Muscle of arm (tissue), 12 donors: Measurements from ENCODE around the gene ANKRD12. TPM values are rescaled to one million over a fixed set of nuclear protein-coding genes. Genes with fewer than 3 reads are reported as not detected.
"Not testable (repeated sequence)": the region's sequence is repeated elsewhere in the genome, so short reads cannot be mapped to it uniquely, and the experiment has no call there.

Source experiments
- DNase-seq: peaks from one replicate; pipeline ENCODE4 v3.0.0-alpha.2; 2013
- polyA plus RNA-seq, 12 donors: library from polyadenylated mRNA; unstranded; fragments of 120-200 nt; gene quantifications; one replicate each; pipeline ENCODE4 v1.2.1, GENCODE V29; 2013; ENCODE audit not compliant: insufficient read length in 12 of 12

The ANKRD12 gene
- polyA plus RNA-seq, 12 donors = 19.8 to 45.8 (median 22.1) TPM; not detected in 1

DNA sequence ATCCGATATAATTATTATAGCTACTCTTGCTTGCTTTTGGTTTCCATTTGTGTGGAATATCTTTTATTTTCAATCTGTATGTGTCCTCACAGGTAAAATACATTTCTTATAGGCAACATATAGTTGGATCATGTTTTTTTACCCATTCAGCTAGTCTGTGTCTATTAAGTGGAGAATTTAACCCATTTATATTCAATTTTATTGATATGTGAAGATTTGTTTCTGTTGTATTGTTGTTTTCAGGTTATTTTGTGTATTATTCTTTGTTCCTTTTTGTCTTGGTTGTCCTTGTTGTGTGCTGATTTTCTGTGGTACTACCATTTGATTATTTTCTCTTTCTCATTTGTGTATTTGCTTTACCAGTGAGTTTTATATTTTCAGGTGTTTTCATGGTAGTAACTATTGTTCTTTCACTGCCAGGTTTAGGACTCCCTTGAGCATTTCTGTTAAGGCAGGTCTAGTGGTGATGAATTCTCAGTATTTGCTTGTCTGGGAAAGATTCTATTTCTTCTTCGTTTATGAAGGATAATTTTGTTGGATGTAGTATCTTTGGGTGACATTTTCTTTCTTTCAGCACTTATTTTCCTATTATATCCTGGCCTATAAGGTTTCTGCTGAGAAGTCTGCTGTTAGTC is 95.4 kb downstream of the ANKRD12 start:
- no peak for DNase-seq

GRCh38 chr18:9232977-9233376 is 96.4 kb downstream of the ANKRD12 start:
- DNase-seq = no peak

DNA sequence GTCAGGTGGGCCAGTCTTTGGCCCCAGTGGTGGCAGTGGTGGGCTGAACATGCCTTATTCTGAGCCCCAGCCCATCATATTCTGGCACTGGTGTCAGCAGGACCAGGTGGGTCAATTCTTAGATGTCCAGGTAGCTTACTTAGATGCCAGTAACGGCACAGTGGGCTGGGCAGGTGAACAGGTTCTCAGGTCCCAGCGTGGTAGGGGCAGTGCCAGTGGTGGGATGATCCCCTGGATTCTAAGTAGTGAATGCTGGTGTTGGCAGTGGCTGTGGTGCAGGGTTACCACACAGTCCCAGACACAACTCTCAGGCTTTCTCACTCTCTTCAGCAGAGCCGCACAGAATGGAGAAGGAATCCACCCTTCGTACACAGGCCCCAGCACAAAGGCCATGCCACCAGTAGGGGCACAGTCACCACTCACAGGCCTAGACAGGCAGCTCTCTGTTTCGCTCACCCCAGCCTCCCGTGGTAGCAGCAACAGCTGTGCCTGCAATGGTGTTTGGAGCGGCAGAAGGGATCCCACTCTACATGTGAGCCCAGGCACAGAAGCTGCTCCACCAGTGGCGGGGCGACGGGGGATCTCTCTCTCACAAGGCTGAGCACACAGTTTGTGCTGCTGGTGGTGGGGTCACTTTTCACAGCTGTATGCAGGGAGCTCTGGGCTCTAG is 97.3 kb downstream of the ANKRD12 start:
- DNase-seq = no peak

DNA sequence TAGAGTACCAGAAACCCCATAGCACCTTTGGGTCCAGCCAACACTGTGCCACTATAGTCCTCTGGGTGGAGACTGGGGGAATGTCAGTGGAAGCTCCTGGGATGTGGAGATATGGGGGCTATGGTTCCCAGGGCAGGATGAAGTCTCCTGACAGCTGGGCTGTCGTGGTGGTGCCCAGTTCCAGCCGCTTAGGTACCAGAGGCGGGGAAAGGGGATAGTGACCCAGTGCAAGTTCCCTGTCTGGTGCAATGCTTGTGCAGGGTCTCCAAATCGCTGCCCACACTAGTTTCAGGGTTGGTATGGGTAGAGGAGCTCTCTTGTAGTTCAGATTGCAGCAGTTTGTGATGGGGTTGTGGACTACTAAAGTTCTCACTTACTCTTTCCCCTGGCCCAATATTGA is 97.9 kb downstream of the ANKRD12 start:
- no peak for DNase-seq

- DNase-seq = peak; percentile 4
Measured at GRCh38 chr18:9237981-9238380, 101.4 kb downstream of the ANKRD12 start.

DNA sequence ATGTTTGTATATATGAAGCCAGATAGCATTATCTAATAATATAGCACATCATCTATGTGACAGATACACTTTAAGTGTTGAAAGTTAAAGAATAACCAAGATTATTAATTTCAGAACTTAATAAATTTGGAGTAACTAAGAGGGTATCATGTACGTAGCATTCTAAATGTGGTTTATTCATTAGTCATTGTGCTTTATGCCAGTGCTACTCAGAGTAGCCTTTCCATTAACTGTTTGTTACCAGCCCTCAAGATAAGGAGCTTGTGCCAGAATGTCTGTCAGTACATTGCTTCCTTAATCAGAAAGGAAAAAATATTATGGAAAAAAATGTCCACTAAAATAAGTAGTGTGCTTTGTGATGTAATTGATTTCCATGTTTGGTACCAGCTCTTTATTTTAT is 103.1 kb downstream of the ANKRD12 start:
- DNase-seq = no peak

DNA sequence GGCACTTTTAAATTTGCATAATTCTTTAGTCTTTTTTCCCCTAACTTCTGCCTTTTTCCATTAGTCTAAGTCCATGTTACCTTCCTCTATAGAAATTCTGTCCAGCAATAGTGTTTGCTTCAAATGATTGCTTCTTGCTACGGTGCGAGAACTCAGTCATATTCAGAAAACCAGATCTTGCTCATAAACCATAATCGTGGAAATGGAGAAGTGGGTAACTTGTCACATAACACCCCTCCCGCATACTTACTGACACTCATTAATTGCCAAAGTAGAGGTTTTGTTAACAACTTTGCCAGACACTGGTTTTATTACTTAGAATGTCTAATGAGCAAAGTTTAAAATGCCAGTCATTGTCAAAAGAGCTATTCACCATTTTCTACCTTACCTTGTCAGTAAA is 103.7 kb downstream of the ANKRD12 start:
- DNase-seq = no peak

GRCh38 chr18:9243029-9243428 is 106.4 kb downstream of the ANKRD12 start:
- DNase-seq = no peak

DNA sequence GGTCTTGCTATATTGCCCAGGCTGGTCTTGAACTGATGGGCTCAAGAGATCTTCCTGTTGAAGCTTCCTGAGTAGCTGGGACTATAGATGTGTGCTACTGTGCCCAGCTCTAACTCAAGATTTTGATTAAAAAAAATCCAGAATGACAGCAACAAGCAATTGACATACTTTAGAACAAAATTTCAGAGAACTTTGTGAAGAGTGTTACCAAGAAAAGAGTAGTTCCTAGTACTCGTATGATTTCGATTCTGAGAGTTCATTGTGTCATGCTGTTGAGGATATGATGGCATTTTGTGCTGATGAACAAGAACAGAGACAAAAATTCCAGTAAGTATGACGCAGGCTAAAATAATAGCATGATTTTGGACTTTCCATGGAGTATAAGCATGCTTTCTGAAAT is 107.8 kb downstream of the ANKRD12 start:
- no peak for DNase-seq

- no peak for DNase-seq
Measured at GRCh38 chr18:9248661-9249060, 112.1 kb downstream of the ANKRD12 start.

DNA sequence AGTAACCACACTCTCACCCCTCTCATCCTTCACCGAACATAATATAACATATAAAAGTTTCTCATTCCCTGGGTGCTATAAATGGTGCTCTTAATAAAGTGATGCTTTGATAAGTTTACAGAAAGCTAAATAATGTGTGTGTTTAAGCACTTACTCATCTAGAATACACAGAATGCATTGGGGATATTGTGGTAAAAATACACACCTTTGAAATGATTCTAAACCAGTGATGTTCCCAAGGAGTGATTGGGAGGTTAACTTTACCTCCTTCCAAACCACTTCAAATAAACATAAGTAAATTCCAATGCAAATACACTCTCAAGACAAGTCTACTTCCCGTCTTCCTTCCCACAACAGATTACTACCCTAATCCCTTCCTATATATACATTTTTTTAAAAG is 112.7 kb downstream of the ANKRD12 start:
- DNase-seq = no peak

- DNase-seq = no peak
Measured at GRCh38 chr18:9259173-9259572, 122.6 kb downstream of the ANKRD12 start.

DNA sequence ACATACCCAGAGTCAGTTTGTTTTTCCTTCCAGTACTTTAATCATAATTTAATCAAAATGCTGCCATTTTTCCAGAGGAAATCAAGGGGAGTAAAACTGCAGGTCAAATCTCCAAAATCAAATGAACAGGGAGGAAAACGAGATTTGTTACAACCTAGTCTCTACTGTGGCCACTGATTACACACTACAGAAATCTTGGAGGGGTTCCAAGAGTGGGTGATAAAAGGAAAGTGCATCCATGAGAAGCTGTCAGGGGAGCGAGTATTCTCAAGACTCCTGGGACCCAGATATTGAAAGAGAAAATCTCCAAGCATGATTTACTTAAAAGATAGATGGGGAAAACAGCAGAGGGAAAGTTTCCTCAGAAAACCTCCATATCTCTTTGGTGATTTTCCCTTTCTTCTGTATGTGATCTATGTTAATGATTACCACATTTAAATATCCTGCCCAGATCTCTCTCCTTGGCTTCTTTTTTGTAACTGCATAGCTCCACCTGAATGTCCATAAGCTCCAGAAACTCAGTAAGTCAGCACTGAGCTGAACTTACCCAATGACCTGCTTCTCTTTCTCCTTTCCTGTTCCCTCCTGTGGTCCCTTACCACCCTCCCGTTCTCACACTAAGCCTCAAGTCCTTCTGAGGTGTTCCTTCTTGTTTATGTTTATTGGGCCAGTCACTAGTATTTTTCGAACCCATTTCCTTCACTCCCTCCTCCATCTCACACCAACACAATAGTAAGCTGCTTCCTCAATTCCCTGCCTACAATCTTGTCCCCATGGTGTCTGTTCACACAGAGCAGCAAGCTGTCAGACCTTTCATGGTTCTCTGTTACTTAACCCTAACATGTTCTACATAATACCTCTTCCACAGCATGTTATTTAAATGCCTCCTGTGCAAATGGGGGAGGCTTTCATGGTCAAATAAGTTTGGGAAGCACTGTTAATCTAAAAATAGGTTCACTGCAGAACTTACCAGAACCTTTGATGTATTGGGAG is 124.1 kb downstream of the ANKRD12 start:
- DNase-seq = no peak

- DNase-seq = no peak
Measured at GRCh38 chr18:9263264-9263663, 126.7 kb downstream of the ANKRD12 start.

GRCh38 chr18:9264797-9265196 is 128.2 kb downstream of the ANKRD12 start:
- not testable (repeated sequence) for DNase-seq

DNA sequence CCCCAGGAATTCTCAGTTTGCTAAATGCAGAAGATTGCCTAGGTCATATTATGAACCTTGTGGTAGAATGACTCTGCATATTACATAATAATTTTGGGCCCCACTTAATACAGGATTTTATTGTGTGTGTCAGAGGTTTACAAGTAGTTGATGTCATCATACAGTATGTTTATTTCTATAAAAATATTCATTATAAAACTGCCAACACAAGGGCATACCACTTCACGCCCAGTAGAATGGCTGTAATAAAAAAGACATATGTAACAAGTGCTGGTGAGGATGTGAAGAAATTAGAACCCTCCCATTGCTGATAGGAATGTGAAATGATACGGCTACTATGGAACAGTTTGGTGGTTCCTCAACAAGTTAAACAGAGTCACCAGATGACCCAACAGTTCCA is 136.6 kb downstream of the ANKRD12 start:
- no peak for DNase-seq

GRCh38 chr18:9275890-9276289 is 139.3 kb downstream of the ANKRD12 start:
- DNase-seq = no peak

DNA sequence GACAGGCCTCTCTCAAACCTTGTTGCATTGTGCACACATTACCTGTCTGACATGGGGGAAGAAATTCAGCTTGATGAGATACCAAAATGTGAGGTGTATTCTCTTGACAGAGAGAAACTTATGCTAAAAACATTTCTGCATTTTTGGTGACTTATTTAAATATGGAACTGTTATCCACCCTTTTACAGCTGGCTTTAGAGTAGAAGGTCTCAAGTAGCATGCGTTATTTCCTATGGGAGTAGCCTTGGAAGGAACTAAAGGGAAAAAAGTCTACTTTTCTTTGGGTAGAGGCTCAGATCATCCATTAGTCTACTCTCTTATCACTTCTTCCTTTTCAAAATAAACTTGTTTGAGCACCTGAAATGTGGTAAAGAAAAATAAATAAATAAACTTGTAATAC is 141.4 kb downstream of the ANKRD12 start:
- DNase-seq = no peak

DNA sequence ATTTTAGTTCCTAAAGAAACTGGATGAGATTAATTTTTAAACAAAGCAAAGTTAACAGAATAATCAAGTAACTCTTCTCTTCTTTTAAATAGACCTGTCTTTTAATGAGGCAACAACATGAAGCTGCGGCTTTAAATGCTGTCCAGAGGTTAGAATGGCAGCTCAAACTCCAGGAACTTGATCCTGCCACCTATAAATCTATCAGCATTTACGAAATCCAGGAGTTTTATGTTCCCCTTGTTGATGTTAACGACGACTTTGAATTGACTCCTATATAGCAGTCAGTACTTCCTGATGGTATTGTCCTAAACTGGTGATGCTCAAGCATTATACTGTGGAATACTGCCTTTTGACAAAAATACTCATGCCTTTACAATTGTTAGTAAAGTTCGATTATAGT is 144.3 kb downstream of the ANKRD12 start:
- DNase-seq = no peak

DNA sequence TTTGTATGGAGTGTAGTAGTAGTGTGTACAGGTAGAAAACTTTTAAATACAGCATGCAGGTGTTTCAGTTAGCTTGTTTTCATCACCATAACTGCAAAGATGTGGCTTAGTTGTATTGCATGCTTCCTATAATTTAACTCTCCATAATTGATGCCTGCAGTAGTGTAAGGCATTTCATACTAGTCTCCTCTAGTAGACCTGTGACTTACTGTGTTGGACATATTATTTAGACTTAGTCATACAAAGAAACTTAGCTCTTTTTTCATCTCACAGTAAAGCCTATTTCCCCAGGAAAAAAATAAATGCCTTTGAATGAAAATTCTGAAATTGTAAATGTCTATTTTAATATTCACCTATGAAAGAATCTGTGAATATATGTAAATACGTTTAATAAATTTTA is 145.2 kb downstream of the ANKRD12 start:
- no peak for DNase-seq

- no peak for DNase-seq
Measured at GRCh38 chr18:9283791-9284190, 147.2 kb downstream of the ANKRD12 start.

- no peak for DNase-seq
Measured at GRCh38 chr18:9285604-9286003, 149.0 kb downstream of the ANKRD12 start.

DNA sequence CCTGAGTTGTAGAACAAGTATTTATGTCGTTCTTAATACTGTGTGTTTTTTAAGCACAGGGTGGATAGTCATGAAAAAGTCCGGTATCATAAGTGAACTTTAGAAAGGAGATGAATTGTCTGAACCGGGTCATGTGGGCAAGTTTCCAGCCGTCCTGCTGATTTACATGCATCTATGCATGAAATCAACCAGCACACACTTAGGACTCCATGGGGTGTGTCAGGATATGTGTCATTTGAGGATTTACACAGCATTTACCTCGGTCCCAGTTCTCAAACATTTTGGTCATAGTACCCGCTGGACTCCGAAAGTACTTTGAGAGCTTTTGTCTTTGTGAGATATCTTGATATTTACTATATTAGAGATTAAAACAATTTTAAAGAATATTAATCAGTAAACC is 150.5 kb downstream of the ANKRD12 start:
- no peak for DNase-seq
